T-helper 2 cell (primary cell): Measurements from ENCODE around the gene CTF1.
"Not testable (repeated sequence)": the region's sequence is repeated elsewhere in the genome, so short reads cannot be mapped to it uniquely, and the experiment has no call there.

Source experiments
- DNase-seq, 5 experiments: peaks; one replicate each; pipeline versions ENCODE4 v3.0.0 to v3.0.0-alpha.2; 2012 to 2022
- total RNA-seq, 2 donors: gene quantifications; one replicate each; lab custom pipeline; 2026; lab: John Stamatoyannopoulos, UW

Gene CTF1
- total RNA-seq = 0 reads per million in 2 donors

- no peak for DNase-seq
Observed at GRCh38 chr16:30896261-30896888, at the start of gene CTF1. CTF1 (plus strand) TSS chr16:30896614; CDS start chr16:30896644, 30 bp downstream.

DNA sequence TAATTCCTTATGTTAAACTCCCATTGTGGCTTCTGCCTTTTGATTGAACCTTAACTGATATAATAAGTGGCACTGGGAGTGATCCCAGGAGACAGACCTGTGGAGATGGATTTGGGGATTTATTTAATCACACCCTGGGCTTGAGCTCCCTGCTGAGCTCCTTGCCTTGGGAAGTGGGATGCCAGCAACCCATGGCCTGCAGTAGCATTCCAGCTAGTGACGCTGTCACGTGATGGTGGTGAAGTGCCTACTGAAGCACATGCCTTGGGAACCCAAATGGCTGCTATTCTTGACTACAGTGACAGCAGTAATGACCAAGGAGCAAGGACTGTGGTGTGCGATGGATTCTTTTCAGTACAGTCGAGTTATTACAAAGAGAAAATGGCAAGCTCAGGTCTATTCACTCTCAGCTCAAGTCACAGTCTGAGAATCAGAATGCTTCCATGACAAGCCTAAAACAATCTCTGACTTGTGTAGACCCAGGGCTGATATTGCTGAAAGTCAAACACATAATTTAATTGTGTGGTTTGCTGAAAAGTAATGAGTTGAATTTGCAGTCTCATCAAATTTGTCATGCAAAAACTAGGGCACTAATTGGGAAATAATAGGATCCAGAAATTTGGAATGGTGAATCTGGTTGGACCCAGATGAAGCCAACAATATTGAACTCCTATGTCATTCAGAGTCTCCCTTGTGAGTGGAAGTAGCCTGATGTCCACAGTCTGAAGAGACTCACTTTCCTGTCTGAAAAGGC lies 49.6 kb upstream of the CTF1 start:
- no peak for DNase-seq

DNA sequence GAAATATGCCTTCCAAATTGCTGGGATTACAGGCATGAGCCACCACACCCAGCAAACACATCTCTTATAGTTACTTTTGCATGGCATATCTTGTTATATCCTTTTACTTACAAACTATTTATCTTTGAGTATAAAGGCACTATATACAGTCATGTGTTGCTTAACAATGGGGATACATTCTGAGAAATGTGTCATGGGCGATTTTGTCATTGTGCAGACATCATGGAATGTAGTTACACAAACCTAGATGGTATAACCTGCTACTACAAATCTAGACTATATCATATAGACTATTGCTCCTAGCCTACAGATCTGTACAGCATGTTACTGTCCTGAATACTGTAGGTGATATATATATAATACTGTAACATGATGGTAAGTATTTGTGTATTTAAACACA lies 46.2 kb upstream of the CTF1 start:
- DNase-seq = no peak

DNA sequence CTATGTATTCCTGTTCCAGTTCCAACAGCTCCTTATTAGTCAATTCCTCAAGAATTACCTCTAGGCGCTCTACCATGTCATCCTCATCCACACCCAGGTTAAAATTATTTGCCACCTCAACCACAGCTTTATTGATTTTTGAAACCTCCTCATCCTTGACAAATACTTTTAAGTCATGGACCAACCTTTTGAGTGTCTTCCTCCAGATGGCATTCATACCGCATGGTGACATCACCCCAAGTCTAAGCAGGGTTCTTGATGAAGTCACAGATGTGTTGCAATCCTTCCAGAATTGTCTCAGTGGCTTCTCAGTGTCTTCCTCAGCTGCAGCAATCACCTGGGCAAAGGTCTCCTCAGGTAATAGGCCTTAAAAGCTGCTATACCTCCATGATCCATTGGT lies 42.7 kb upstream of the CTF1 start:
- no peak for DNase-seq

GRCh38 chr16:30858111-30858495 lies 38.3 kb upstream of the CTF1 start:
- no peak for DNase-seq

GRCh38 chr16:30858829-30859423 lies 37.5 kb upstream of the CTF1 start:
- no peak for DNase-seq

- DNase-seq = not testable (repeated sequence)
Observed at GRCh38 chr16:30860729-30861128, 35.7 kb upstream of the CTF1 start.

DNA sequence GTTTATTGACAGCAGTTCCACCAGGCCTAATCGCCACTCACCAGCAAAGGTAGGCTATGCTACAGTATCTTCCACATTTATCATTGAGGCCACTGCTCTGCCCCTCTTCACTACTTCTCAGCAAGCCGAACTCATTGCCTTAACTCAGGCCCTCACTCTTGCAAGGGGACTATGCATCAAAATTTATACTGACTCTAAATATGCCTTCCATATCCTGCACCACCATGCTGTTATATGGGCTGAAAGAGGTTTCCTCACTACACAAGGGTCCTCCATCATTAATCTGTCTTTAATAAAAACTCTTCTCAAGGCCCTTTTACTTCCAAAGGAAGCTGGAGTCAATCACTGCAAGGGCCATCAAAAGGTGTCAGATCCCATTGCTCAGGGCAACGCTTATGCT lies 33.2 kb upstream of the CTF1 start:
- DNase-seq = not testable (repeated sequence)

DNA sequence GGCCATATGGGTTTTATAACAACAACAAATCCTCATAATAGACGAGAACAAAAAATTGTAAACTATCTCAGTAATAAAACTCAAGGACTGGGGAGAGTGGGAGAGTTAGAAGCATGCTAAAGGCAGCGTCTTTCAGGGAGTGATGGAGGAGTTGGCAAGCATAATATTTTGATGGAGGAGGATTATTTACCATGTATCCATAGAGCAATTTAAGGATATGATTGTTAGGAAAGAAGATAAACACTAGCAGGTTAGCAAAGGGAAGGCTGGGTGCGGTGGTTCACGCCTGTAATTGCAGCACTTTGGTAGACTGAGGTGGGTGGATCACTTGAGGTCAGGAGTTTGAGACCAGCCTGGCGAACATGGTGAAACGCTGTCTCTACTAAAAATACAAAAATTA lies 30.4 kb upstream of the CTF1 start:
- DNase-seq = no peak

GRCh38 chr16:30867747-30868146 lies 28.7 kb upstream of the CTF1 start:
- no peak for DNase-seq

DNA sequence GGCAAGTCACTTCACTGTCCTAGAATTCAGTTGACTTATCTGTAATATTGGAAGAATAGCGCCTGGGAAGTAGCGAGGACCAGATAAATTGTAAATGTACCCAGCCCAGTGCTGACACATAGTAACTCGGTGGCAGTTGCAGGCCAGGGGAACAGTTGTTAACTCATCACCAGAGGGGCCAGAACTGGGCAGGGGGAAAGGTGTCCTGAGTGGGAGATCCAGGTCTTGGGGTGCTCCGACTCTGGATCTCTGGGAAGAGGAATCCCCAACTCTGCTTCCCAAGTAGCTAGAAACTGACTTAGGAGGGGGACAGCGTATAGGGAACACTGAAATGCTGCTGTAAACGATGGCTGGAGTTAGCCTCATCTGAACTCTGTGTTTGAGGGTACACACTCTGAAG lies 25.5 kb upstream of the CTF1 start:
- no peak for DNase-seq

- DNase-seq = no peak
Observed at GRCh38 chr16:30874244-30874820, 22.1 kb upstream of the CTF1 start.

GRCh38 chr16:30874821-30875717 lies 21.3 kb upstream of the CTF1 start:
- peak; percentile 63 to 94 (median 81) for DNase-seq

DNA sequence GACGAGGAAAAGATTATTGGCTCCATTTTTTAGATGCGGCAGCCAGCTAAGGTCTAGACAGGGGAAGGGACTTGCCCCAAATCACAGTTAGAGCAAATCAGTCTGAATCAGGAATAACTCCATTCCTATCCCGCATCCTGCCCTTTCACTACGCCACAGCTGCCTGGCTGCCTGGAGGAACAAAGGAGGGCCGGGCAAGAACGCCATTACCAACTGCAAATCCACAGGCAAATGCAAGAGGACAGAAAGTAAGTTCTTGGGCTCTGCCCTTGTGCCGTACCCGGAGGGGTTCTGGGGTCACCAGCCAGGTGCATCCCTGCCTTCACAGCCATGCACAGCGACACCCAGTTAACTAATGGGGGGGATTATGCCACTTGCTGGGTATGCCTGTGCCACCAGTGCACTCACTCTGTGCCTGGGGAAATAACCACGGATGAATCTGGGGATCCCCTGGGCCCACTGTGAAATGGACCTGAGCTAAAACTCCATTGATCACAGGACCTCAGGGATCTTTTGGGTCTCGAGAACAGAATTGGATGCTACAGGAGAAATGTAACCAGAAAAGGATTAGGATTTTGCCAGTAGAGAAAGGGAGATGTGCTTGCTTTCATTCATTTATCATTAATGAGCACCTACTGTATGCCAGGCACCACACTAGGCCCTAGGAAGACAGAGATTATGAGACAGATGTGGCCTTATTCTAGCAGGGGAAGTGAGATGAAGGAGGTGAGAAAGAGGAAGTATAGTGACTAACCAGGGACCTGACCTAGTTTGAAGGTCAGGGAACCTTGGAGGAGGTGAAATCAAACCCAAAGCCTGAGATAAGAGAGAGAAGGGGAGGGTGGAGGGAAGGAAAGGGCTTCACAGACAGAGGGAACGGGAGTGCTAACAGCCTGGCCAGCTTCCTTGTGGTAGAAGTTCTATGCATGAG lies 20.3 kb upstream of the CTF1 start:
- peak in 2 of 5 experiments; percentile 57 to 61 for DNase-seq

DNA sequence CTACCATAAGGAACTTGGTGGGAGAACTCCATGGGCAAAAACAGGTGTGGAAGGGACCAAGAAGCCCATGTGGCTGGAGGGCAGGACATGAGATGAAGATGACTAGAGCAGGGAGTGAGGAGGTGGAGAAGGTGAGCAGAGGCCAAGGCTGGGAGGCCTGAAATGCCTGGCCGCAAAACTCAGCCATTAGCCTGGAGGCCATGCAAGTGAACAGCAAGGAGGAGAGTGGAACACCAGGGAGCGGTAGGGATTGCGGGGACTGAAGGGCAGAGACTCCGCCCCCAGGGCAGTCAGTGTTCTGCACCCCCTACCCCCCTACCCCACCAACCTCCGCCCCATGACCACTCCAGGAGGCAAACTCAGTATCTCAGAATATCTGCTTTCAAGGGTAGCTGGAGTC lies 19.5 kb upstream of the CTF1 start:
- no peak for DNase-seq

DNA sequence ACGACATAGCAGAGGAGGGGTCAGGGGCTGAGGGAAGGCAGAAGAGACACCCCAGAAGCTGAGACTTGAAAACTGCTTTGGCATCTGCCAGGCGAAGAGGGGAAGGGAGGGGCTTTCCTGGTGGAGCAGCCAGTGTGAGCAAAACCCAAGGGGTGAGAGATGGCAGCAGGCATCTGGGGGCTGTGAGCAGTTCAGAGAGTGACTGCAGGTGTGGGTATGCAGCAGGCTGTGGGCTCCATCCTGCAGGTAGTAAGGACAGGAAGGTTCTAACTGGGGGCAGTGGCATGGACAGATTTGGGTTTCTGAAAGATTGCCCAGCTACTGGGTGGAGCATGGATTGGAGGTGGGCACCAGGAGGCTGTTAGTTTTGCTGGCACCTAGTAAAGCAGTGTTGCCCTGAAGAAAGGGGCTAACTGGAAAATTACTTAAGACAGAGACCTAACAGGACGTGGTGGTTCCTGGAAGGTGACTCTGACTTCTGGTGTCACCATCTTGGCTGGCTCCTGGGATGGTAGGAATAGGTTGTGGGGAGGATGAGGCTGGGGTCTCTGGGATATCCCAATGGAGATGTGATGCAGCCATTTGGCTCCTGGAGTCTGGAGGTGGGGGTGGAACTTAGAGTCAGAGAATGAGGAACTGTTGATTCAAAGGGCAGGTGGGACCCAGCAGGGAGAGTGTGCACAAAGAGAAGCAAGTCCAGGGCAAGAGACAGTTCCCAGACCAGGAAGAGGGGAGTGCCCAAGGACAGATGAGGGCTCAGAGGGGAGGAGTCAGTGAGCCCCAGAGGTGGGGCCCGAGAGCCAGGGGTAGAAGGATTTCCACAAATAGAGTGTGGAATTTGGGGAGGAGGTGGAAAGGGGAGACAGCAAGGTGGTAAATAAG lies 13.7 kb upstream of the CTF1 start:
- DNase-seq = no peak

DNA sequence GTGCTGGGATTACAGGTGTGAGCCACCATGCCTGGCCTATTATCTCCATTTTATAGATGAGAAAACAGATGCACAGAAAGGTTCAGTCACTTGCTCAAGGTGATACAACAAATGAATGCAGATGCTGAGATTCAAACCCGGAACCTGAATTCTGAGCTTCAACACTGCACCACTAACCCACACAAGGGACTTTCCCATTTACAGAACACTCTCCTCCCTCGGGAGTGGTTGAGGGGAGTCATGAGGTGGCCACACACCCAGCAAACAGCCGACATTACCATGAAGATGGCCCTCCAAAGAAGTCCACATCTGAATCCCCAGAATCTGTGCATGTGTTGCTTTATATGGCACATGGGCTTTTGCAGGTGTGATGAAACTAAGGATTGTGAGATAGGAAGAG lies 11.7 kb upstream of the CTF1 start:
- DNase-seq = no peak

- DNase-seq = no peak
Observed at GRCh38 chr16:30885196-30885595, 11.2 kb upstream of the CTF1 start.

DNA sequence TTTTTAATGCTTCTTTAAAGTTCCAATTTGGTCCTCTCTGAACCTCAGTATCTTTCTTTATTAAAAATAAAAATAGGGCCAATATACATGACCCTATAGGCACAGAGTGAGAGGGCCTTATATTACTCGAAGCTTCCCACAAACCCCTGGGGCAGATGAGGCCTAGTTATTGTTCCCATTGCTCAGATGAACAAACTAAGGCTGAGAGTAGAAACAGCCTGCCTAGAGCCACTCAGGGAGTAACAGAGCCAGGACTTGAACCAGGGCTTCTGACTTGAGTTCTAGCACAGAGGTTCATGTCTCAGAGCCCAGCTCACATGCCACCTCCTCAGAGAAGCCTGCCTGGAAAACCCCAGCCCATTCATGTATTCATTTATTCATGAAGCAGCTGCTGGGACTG lies 10.3 kb upstream of the CTF1 start:
- no peak for DNase-seq

DNA sequence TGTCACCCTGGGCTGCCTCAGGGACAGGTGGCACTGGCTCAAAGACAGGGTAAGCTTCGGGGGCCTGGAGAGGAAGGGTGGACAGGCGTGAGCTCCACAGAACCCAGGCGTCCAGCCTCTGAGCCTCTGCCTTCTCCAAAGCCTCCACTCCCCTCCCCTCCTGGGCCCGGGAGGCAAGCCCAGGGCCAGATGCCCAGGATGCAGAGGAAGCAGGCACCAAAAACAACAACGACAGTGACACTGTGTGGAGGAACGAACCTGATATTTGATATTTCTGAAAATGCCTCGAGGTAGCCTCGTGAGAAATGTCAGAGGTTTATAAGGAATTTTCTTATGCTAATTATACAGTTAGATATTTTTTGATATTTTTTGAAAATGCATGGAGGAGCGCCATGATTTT lies 8.5 kb upstream of the CTF1 start:
- DNase-seq = no peak
